ENCODE data around the gene ZNF674. TPM values are rescaled to one million over a fixed set of nuclear protein-coding genes. Genes with fewer than 3 reads are reported as not detected.

The ZNF674 gene
- total and polyA plus RNA-seq, 4 donors, result 1.2 to 11.3 (median 2.9) TPM

GRCh38 chrX:46456125-46456922, 88.9 kb downstream of the ZNF674 start:
- ATAC-seq (ENCODE audit: insufficient read depth, low FRiP score), result peak; percentile 19
- peak overlapping the region in 1 of 2 donors; percentile 22 for H3K27ac ChIP-seq (ENCODE audit: low read depth in 1 of 2, low read length in 1 of 2)

More at GRCh38 chrX:46456125-46456922, 88.9 kb downstream of the ZNF674 start:
- H3K36me3 ChIP-seq (ENCODE audit: control insufficient read depth in 4 of 4, insufficient read depth in 4 of 4, low read length in 4 of 4), result peaks cover 0 to 4% (median 0%) of the 10 kb centered on the region in 4 donors
- peak in 2 of 3 donors; percentile 29 to 35 for DNase-seq
- H3K4me1 ChIP-seq (ENCODE audit: control insufficient read depth in 5 of 5, insufficient read depth in 5 of 5, low read length in 5 of 5), result peaks cover 0 to 5% (median 0%) of the 10 kb centered on the region in 5 donors
- H3K4me3 ChIP-seq, result no peak overlapping the region
- TF ChIP-seq CTCF (IDR thresholded peaks at IDR 0.05; ENCODE audit: control extremely low read depth, extremely low read depth), result no peak
- H3K9ac ChIP-seq (ENCODE audit: insufficient read depth in 1 of 2, low read length in 2 of 2), result no peak overlapping the region
- H3K9me3 ChIP-seq (ENCODE audit: control insufficient read depth in 4 of 4, insufficient read depth in 3 of 4, low read length in 3 of 4), result no peaks in the 10 kb centered on the region
- 14 to 60% methylated on average over 3 of the region's 3 CpGs for WGBS, 2 donors
- H3K27me3 ChIP-seq (ENCODE audit: control insufficient read depth in 3 of 3, insufficient read depth in 3 of 3, low read length in 2 of 3), result peaks cover 0 to 3% (median 0%) of the 10 kb centered on the region in 3 donors

Small RNAs within 50 kb of the gene (small RNA-seq; reads per million reads assigned to genes)
- gene RF00017 (ENCODE audit: low replicate concordance), result not detected
- not detected for gene RNU6-50P (ENCODE audit: low replicate concordance)

Other genes starting within 250 kb of the ZNF674 start
- 1 to 10 TPM; 8.3 to 8.5 TPM for gene CHST7, start 28.3 kb upstream of the ZNF674 start, total RNA-seq
- 1 to 10 TPM; 2.0 to 7.4 TPM for gene CHST7, start 28.3 kb upstream of the ZNF674 start, polyA plus RNA-seq
- 1 to 10 TPM; 5.4 to 6.9 TPM for gene SLC9A7, start 213.7 kb upstream of the ZNF674 start, total RNA-seq
- 1 to 10 TPM; 1.2 to 1.8 TPM for gene SLC9A7, start 213.7 kb upstream of the ZNF674 start, polyA plus RNA-seq

All from lung (tissue), 13 donors.